T-helper 2 cell (primary cell): ENCODE measurements around the gene MED22.

Experiments used
- DNase-seq, 5 experiments: peaks; one replicate each; pipeline versions ENCODE4 v3.0.0 to v3.0.0-alpha.2; 2012 to 2022

MED22 gene

DNA sequence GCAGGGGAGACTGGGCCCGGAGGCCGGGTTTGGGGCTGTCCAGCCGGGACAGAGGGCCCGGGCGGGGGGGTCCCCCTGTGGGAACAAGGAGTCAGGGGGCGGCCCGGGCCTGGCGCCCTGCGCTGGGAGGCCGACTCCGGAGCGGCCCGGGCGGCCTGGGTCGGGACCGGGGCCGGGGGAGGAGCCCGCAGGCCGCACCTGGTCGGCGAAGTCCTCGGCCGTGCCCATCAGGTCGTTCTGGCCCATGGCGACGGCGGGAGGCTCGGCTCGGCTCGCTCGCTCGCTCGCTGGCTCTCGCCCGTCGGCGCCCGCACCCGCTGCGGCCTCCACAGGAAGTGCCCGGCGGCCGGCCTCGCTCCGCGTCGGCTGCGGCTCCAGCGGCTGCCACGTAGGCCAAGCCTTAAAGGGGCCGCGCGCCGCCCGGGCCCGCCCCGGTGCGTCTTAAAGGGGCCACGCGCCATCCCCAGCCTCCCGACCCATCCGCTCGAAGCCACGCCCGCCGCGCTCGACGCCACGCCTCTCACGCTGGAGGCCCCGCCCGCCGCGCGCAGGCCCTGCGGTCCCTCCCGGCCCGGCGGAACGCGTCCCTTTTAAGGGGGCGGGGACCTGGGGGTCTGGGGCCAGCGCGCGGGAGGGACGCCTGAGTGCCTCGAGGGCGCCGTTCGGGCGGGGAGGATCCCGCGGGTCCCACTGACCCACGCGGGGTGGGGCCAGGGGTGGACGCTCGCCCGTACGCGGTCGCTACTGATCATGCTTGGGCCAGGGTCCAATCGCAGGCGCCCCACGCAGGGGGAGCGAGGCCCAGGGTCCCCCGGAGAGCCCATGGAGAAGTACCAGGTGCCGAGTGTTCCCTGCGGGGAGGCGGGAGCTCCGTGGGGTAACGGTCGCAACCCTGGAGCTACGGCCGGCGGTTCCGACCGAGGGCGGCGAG is 28.1 kb upstream of the MED22 start, which contains the start of the genes STKLD1 and SURF4:
STKLD1 (plus strand) TSS at position 643 of the 931 bp plus-strand sequence; CDS start at position 751, 108 bp downstream.
SURF4 (minus strand) TSS at position 337 of the 931 bp plus-strand sequence; CDS start at position 246, 91 bp downstream.
- peak; percentile 88 to 97 (median 91) for DNase-seq

- DNase-seq, result peak in 1 of 5 experiments; percentile 38
Measured at GRCh38 chr9:133375116-133375723, 27.3 kb upstream of the MED22 start.

- peak in 2 of 5 experiments; percentile 54 to 87 for DNase-seq
Measured at GRCh38 chr9:133374612-133375115, 26.7 kb upstream of the MED22 start.

DNA sequence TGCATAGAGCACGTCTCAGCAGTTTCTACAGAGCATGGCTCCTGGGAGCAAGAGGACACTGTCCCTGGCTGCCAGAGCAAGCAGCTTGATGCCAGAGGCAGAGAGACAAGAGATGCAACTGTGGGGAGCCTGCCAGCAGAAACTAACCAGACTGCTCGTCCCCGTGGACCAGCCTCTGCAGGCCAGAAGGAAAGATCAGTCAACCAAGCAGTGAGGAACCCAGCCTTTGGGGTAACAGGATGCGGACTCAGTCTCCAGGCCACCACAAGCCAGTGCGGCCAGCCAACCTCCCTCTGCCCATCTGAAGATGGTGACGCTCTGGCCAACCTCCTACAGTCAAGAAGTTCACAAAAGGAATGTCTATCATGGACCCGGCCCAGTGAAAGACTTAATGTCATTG is 24.2 kb upstream of the MED22 start:
- DNase-seq, result no peak

GRCh38 chr9:133371261-133371711 is 23.4 kb upstream of the MED22 start:
- DNase-seq, result peak in 4 of 5 experiments; percentile 58 to 88 (median 72)

GRCh38 chr9:133370685-133371084 is 22.8 kb upstream of the MED22 start:
- peak in 3 of 5 experiments; percentile 26 to 88 (median 75) for DNase-seq

DNA sequence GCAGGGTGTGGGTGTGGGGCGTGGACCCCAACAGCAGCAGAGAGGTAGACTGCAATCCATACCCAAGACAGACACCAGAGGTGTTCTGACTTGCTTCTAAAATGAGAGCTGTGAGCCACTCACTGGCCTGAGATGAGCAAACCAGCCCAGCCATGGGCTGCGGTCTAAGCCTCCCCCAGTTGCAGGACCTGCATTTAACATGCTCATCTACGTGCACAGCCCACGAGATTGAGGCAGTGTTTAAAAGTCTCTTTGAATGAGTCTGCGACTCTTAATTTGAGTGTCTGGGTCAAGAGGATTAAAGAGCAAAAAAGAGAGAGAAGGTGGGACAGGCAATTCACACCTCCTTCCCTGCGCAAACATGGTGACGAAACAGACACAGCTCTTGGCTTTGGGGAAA is 22.0 kb upstream of the MED22 start:
- DNase-seq, result peak in 2 of 5 experiments; percentile 64 to 72

DNA sequence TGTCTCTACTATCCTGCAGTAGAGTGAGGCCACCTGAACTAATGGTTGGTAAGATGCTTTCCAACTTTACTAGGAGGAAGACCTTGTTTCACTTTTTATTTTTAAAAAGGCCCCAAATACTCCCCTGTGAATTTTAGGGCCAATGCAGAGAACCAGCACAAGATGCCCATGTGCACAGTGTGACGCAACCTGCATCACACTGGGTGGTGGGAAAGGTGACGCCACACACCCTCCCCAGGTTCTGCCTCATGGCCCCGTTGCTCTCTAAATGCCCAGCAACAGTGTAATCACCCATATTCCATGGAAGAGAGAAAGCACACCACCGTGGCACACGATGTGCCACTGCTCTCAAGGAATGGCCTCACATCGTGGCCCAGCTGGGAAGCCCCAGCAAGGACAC is 21.5 kb upstream of the MED22 start:
- DNase-seq, result peak in 1 of 5 experiments; percentile 34

DNA sequence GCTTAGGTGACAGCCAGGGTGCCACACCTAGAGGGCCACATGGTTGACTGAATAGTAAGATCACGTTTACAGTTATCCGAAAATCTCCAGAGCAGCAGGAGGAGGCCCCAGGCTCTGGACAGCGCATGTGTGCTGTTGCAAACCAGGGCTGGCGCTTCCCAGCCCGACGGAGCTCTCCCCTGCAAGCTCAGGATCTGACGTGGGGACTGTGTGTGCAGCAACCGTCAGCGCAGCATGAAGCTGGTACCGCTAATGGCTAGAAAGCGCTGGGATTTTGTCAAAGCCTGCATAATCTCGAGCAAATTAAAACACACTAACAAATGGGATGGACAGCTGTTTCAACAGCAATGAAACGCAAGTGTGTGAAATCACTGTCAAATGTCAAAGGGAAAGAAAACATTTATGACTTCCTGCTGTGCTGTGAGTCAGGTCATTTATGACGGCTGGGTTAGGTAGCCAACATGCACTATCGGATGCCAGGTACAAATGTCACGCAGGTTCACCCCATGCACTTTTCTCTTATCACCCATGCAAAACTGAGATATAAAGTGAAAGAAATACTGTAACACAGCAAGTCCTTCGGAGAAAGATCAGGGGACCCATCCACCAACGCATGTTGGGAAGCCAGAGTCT is 20.4 kb upstream of the MED22 start:
- no peak for DNase-seq

GRCh38 chr9:133367778-133368177 is 19.8 kb upstream of the MED22 start:
- no peak for DNase-seq

DNA sequence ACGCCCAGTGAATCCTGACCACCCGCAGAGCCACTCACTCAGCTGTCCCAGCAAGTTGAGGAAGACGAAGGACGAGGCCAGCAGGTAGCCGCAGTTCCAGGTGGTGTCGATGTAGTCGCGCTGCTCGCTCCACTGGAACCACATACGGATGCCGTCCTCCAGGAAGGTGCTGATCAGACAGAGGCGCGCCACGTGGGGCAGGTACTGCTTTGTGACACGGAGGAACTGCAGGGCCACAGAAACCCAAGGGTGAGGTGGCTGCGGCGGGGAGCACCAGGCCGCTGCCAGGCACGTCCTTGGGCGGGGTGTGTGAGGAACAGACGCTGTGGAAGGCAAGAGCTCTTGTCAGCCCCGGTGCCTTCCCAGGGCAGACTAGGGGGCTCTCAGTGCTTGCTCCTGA is 19.3 kb upstream of the MED22 start:
- DNase-seq, result no peak

- DNase-seq, result no peak
Measured at GRCh38 chr9:133366435-133366834, 18.5 kb upstream of the MED22 start.

GRCh38 chr9:133362359-133363044 is 14.6 kb upstream of the MED22 start:
- no peak for DNase-seq

DNA sequence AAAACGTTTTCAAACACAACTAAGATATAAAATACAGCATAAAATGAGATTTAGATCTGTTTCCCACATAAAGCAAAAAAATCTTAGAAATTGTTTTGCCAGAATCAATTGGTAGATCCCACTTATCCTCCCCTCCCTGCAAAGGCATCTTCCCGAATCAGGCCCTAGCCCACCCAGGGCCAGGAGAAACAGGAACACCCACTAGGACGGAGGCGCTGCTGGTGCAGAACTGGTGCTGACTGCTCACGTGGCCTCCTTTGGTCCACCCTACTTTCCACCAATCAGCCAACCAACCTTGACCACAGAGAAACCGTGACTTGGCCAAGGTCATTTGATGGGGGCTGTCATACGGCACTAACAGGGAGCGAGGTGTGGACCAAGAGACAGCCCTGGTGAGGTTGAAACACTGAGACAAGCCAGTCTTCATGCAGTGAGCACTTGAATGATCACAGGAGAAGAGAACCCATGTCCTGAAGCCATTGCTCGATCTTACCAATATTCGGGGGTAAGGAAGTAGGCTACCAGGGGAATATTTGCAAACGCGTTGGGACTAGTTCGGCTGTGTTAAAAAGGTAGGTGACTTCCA is 13.7 kb upstream of the MED22 start:
- no peak for DNase-seq

DNA sequence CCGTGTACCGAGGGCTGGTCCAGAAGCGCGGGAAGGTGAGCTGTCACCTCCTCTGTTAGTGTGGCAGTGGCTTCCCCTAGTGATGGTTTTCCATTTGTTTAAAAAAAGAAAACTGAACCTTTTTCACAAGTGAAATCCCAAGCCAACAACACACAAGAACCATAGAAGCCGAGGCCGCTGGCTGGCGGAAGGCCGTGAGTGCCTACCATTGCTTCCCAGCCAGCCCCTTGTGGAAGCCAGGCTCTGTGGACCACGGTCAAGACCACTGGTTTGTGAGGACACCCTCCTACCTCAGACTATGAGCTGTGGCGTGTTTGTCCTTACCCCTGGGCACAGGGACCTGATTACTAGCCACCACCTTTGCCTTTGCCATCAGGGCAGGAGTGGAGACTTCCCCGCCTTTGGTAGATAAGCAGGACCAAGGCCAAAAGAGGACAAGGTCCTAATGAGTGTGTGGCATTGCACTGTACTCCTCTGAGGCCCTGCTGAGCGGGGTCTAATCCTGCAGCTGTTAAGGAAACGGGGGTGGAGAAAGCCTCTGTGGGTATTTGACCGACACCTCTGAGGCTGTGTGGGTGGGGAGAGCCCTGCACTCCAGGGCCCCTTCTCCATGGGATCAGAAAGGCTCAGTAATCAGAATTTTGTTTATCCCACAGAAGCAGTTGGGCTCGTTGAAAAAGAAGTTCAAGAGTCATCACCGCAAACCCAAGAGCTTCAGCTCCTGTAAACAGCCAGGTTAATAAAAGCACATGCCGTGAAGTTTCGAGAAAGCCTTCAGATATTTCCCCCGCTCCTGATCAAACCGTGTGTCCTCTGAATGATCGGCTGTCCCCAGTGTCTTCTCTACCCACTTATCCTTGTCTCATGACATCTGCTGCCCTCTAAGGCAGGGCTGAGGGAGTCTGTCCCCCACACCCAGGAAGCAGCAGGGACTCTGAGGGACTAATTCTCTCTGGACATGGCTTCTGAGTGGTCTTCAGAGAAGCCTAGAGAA is 12.8 kb upstream of the MED22 start:
- DNase-seq, result no peak

- no peak for DNase-seq
Measured at GRCh38 chr9:133359399-133360175, 11.7 kb upstream of the MED22 start.

DNA sequence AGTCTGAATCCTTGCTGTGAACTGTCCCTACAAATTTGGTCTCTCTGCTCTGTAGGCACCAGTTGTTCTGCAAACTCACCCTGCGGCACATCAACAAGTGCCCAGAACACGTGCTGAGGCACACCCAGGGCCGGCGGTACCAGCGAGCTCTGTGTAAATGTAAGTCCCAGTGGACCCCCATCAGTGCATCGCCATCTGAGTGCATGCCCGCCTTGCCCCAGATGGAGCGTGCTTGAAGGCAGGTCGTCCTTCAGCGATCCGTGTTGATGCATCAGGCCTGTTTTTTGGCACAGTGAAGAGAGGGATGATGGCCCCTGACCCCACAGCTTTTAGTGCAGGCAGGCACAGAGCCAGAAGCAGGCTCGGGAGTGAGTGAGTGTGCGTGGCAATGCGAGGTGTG is 9.7 kb upstream of the MED22 start:
- no peak for DNase-seq

GRCh38 chr9:133356391-133357091 is 8.6 kb upstream of the MED22 start, which contains the start of the genes SURF1 and SURF2:
Gene SURF1, minus strand, starts transcription at chr9:133356487. Its CDS starts 34 bp downstream, at chr9:133356453.
Gene SURF2, plus strand, starts transcription at chr9:133356550. Its CDS starts 43 bp downstream, at chr9:133356593.
- peak; percentile 79 to 91 (median 86) for DNase-seq

GRCh38 chr9:133355881-133356357 is 8.0 kb upstream of the MED22 start:
- peak in 1 of 5 experiments; percentile 43 for DNase-seq
